Aorta (tissue), 5 donors: Measurements from ENCODE around the gene NPHP4. TPM values are rescaled to one million over a fixed set of nuclear protein-coding genes. Genes with fewer than 3 reads are reported as not detected.

ENCODE experiments used
- ATAC-seq: fragments of 200-7000 bp; cut with Tn5 transposase; one replicate; pipeline ENCODE4 v1.9.1; 2022; ENCODE audit warnings: moderate library complexity; ENCODE audit not compliant: low FRiP score
- DNase-seq, 2 donors: peaks; one replicate each; pipeline ENCODE4 v3.0.0-alpha.2; 2020
- H3K27ac ChIP-seq, 2 donors: one replicate each; pipeline ENCODE4 v1.5.1; 2013; ENCODE audit warnings: low read length in 2 of 2, mild to moderate bottlenecking in 2 of 2, moderate library complexity in 2 of 2, control low read depth in 1 of 2, inconsistent platforms in 1 of 2, low read depth in 1 of 2
- H3K27me3 ChIP-seq, 2 donors: one replicate each; pipeline ENCODE4 v1.6.1; 2013; ENCODE audit warnings: control low read depth in 1 of 2, low read length in 1 of 2, mild to moderate bottlenecking in 1 of 2, moderate library complexity in 1 of 2; ENCODE audit not compliant: insufficient read depth in 2 of 2, control insufficient read depth in 1 of 2
- H3K36me3 ChIP-seq, 2 donors: one replicate each; pipeline ENCODE4 v1.6.1; 2013; ENCODE audit warnings: control low read depth in 1 of 2, low read length in 1 of 2, mild to moderate bottlenecking in 1 of 2; ENCODE audit not compliant: insufficient read depth in 2 of 2, control insufficient read depth in 1 of 2
- H3K4me1 ChIP-seq, 2 donors: one replicate each; pipeline ENCODE4 v1.6.1; 2013; ENCODE audit warnings: low read length in 2 of 2, control low read depth in 1 of 2, mild to moderate bottlenecking in 1 of 2, moderate library complexity in 1 of 2; ENCODE audit not compliant: insufficient read depth in 2 of 2, control insufficient read depth in 1 of 2
- H3K4me3 ChIP-seq, 2 donors: one replicate each; pipeline ENCODE4 v1.5.1; 2013; ENCODE audit warnings: low read length in 2 of 2, control low read depth in 1 of 2, mild to moderate bottlenecking in 1 of 2
- H3K9me3 ChIP-seq: one replicate; pipeline ENCODE4 v1.6.1; 2013; ENCODE audit warnings: mild to moderate bottlenecking, low read length; ENCODE audit not compliant: control insufficient read depth
- WGBS, 2 donors: extraction: QIAGEN DNeasy Blood & Tissue Kit; methylation state at CpG; one replicate each; pipeline ENCODE4 v1.1.7; 2013; 5-methylcytosine and 5-hydroxymethylcytosine counted together
- intact Hi-C, 2 donors: fragments of 100-400 bp; cut with DNase I; formaldehyde crosslinking; loops; one replicate each; pipeline versions ENCODE4 v1.14.2 to v1.15.0; 2022
- polyA plus RNA-seq, 2 donors: library from polyadenylated mRNA; stranded (reverse); fragments of 200-250 nt; gene quantifications; one replicate each; pipeline ENCODE4 v1.2.3, GENCODE V29; 2013
- total RNA-seq, 2 donors: library from RNA; stranded (reverse); fragmentation: NEBNext Ultra II Directional; extraction: Animal tissue kit (Norgen Biotek cat#: 25700); gene quantifications; one replicate each; pipeline ENCODE4 v1.2.1, GENCODE V29; 2021
- donor health status: healthy with polysubstance abuse.
- donor health status: Bipolar disorder and iron deficiency.
- donor health status: DM: no; HTN: no; CAD: no.
- donor health status: DM: no; HTN: no; CAD: no.
- donor health status: DM: yes; HTN: yes; CAD: no.

The NPHP4 gene
- total and polyA plus RNA-seq, 4 donors = 2.4 to 15.1 (median 6.3) TPM

- H3K4me3 ChIP-seq = no peak overlapping the region
- no peaks in the 10 kb centered on the region for H3K9me3 ChIP-seq
- H3K36me3 ChIP-seq = peaks cover 0 to 2% of the 10 kb centered on the region in 2 donors
- no peak for ATAC-seq
- intact Hi-C loops = no loop called here
- no peak overlapping the region for H3K27ac ChIP-seq
- H3K27me3 ChIP-seq = no peaks in the 10 kb centered on the region
- no peak for DNase-seq
- H3K4me1 ChIP-seq = no peaks in the 10 kb centered on the region
- 89 to 91% methylated on average over 7 of the region's 7 CpGs for WGBS, 2 donors
Observed at GRCh38 chr1:5921129-5921528, 71.1 kb downstream of the NPHP4 start.

GRCh38 chr1:5920201-5920600, 72.0 kb downstream of the NPHP4 start:
- Histone ChIP-seq H3K4me3 (no peak overlapping the region), H3K27ac (no peak overlapping the region), H3K9me3 (no peaks in the 10 kb centered on the region), H3K27me3 (no peaks in the 10 kb centered on the region), H3K36me3 (peaks cover 0 to 2% of the 10 kb centered on the region in 2 donors), H3K4me1 (no peaks in the 10 kb centered on the region)
- WGBS, 2 donors = 94 to 96% methylated on average over 17 of the region's 17 CpGs
- ATAC-seq = no peak
- DNase-seq = no peak
- intact Hi-C loops = no loop called here

- WGBS, 2 donors = 45 to 71% methylated on average over 2 of the region's 2 CpGs
Observed at GRCh38 chr1:5918275-5918649, 74.0 kb downstream of the NPHP4 start.

GRCh38 chr1:5917591-5918274, 74.5 kb downstream of the NPHP4 start:
- H3K27me3 ChIP-seq = no peaks in the 10 kb centered on the region
- no peak overlapping the region for H3K27ac ChIP-seq
- no peaks in the 10 kb centered on the region for H3K9me3 ChIP-seq
- 86 to 91% methylated on average over 14 of the region's 14 CpGs for WGBS, 2 donors
- DNase-seq (no peak), ATAC-seq (no peak)
- intact Hi-C loops = loop anchor here (5.0 to 10.0 kb wide), 2 partner anchors 403 to 1265 kb away; partner anchors contain the start of gene AJAP1 (in 1 of the 2)
- no peaks in the 10 kb centered on the region for H3K4me1 ChIP-seq
- H3K4me3 ChIP-seq = no peak overlapping the region
- H3K36me3 ChIP-seq = no peaks in the 10 kb centered on the region

More at GRCh38 chr1:5918275-5918649, 74.0 kb downstream of the NPHP4 start:
- H3K27ac ChIP-seq = no peak overlapping the region
- no peaks in the 10 kb centered on the region for H3K4me1 ChIP-seq
- ATAC-seq (no peak), DNase-seq (no peak)
- peaks cover 0 to under 1% of the 10 kb centered on the region in 2 donors for H3K36me3 ChIP-seq
- intact Hi-C loops = loop anchor here (5.0 to 10.0 kb wide), 2 partner anchors 403 to 1266 kb away; partner anchors contain the start of gene AJAP1 (in 1 of the 2)
- H3K4me3 ChIP-seq = no peak overlapping the region
- no peaks in the 10 kb centered on the region for H3K27me3 ChIP-seq
- no peaks in the 10 kb centered on the region for H3K9me3 ChIP-seq

GRCh38 chr1:5917281-5917590, 75.0 kb downstream of the NPHP4 start:
- H3K9me3 ChIP-seq = no peaks in the 10 kb centered on the region
- H3K4me3 ChIP-seq = no peak overlapping the region
- WGBS, 2 donors = 80 to 88% methylated on average over 3 of the region's 3 CpGs
- no peak overlapping the region for H3K27ac ChIP-seq
- H3K27me3 ChIP-seq = no peaks in the 10 kb centered on the region
- DNase-seq (no peak), ATAC-seq (no peak)
- intact Hi-C loops = loop anchor here (5.0 to 10.0 kb wide), 2 partner anchors 402 to 1265 kb away; partner anchors contain the start of gene AJAP1 (in 1 of the 2)
- H3K36me3 ChIP-seq = no peaks in the 10 kb centered on the region
- no peaks in the 10 kb centered on the region for H3K4me1 ChIP-seq

DNA sequence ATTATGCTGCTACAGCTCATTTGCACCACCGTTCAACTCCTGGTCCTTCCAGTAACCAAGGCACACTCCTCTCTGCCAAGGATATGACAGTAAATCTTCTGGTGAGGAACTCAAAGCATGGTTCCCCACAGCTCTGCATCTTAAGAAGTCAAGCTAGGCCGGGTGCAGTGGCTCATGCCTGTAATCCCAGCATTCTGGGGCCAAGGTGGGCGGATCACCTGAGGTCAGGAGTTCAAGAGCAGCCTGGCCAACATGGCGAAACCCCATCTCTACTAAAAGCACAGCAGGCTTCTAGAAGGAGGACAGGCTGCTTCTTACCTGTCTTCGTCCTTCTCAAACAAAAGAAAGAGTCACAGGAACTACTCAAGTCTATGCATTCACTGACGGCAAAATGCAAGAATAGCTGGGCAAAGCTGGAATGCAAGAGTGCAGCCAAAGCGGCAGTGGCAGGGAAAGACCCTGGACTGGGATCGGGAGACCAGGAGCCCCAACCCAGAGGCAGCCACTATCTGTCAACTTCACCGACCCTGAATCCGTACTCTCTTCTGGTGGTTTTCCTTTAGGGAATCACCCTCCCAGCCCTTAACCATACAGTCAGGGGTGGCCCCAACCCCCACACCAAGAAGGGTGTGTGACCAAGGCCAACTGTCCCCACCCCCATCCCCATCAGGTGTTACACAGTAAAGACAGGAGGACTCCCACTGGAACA, 75.5 kb downstream of the NPHP4 start:
- WGBS, 2 donors = 90 to 91% methylated on average over 10 of the region's 10 CpGs

GRCh38 chr1:5915587-5916571, 76.3 kb downstream of the NPHP4 start:
- Histone ChIP-seq H3K27me3 (no peaks in the 10 kb centered on the region), H3K4me3 (no peak overlapping the region), H3K9me3 (no peaks in the 10 kb centered on the region), H3K4me1 (no peaks in the 10 kb centered on the region), H3K36me3 (no peaks in the 10 kb centered on the region), H3K27ac (no peak overlapping the region)
- 29 to 30% methylated on average over 11 of the region's 11 CpGs for WGBS, 2 donors
- DNase-seq (no peak), ATAC-seq (peak; percentile 68)
- intact Hi-C loops = loop anchor here (5.0 to 10.0 kb wide), 2 partner anchors 401 to 1264 kb away; partner anchors contain the start of gene AJAP1 (in 1 of the 2)

More for the DNA sequence above, 75.5 kb downstream of the NPHP4 start:
- Histone ChIP-seq H3K27me3 (no peaks in the 10 kb centered on the region), H3K9me3 (no peaks in the 10 kb centered on the region), H3K4me3 (no peak overlapping the region), H3K4me1 (no peaks in the 10 kb centered on the region), H3K36me3 (no peaks in the 10 kb centered on the region), H3K27ac (no peak overlapping the region)
- no peak for ATAC-seq
- intact Hi-C loops = loop anchor here (5.0 to 10.0 kb wide), 2 partner anchors 402 to 1264 kb away; partner anchors contain the start of gene AJAP1 (in 1 of the 2)
- no peak for DNase-seq

DNA sequence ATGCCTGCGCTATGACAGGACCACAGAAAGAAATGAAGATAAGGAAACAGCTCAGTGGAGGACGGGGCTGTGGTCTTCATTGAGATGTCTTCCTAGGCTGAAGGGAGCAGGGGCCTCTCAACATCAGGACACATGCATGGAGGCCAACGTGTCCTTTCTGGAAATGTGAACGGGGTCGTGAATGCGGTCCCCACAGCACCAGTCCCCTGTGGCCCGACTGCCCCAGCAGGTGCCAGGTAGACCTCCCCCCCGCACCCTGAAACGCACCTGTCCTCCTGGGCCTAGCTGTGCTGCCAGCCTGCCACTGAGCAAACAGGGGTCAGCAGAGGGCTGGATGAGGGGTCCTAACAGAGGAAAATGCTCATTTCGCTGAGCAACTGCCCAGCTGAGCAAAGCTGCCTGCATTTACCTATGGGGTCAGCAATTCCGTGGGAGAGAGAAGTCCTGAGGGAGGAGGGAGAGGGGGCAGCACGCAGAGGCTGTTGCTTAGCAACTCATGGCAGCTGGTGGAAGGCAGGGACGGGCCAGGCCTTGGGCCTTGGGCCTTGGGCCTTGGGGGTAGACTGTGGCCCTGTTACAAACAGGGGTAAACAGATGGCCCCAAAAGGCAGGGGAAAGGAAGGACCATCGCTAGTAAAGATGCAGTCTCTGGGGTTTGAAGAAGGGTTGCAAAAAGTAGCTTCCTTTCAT, 77.4 kb downstream of the NPHP4 start:
- WGBS, 2 donors = 89 to 91% methylated on average over 14 of the region's 14 CpGs
- DNase-seq (peak in 1 of 2 donors; percentile 63), ATAC-seq (no peak)
- H3K4me1 ChIP-seq = no peaks in the 10 kb centered on the region
- H3K9me3 ChIP-seq = no peaks in the 10 kb centered on the region
- no peak overlapping the region for H3K27ac ChIP-seq
- no peaks in the 10 kb centered on the region for H3K27me3 ChIP-seq
- no peak overlapping the region for H3K4me3 ChIP-seq
- no peaks in the 10 kb centered on the region for H3K36me3 ChIP-seq
- intact Hi-C loops = loop anchor here (5.0 to 10.0 kb wide), 2 partner anchors 400 to 1263 kb away; partner anchors contain the start of gene AJAP1 (in 1 of the 2)
